ENCODE data around the gene INHBC. TPM values are rescaled to one million over a fixed set of nuclear protein-coding genes. Genes with fewer than 3 reads are reported as not detected.
"Not testable (repeated sequence)": the region's sequence is repeated elsewhere in the genome, so short reads cannot be mapped to it uniquely, and the experiment has no call there.

The INHBC gene
- total RNA-seq, 1 donor from 2014 or later = not detected

- H3K27me3 Mint-ChIP-seq (ENCODE audit: unreplicated experiment) = no peaks in the 10 kb centered on the region
- no peaks in the 10 kb centered on the region for H3K9me3 Mint-ChIP-seq (ENCODE audit: unreplicated experiment)
- H3K36me3 Mint-ChIP-seq (ENCODE audit: unreplicated experiment) = no peaks in the 10 kb centered on the region
- TF ChIP-seq CTCF (IDR thresholded peaks at IDR 0.05) = no peak
- DNase-seq (ENCODE audit: extremely low spot score, unreplicated experiment) = no peak
- H3K27ac Mint-ChIP-seq (ENCODE audit: unreplicated experiment) = no peak overlapping the region
- H3K4me1 Mint-ChIP-seq (ENCODE audit: unreplicated experiment) = peaks cover 19% of the 10 kb centered on the region
- H3K4me3 Mint-ChIP-seq (ENCODE audit: unreplicated experiment) = no peak overlapping the region
These were observed 1.2 kb upstream of the INHBC start for GRCh38 chr12:57433370-57433769.

GRCh38 chr12:57435293-57435692, 709 bp downstream of the INHBC start:
- DNase-seq (ENCODE audit: extremely low spot score, unreplicated experiment) = no peak
- no peaks in the 10 kb centered on the region for H3K36me3 Mint-ChIP-seq (ENCODE audit: unreplicated experiment)
- H3K27me3 Mint-ChIP-seq (ENCODE audit: unreplicated experiment) = no peaks in the 10 kb centered on the region
- no peak overlapping the region for H3K27ac Mint-ChIP-seq (ENCODE audit: unreplicated experiment)
- peaks cover 15% of the 10 kb centered on the region for H3K4me1 Mint-ChIP-seq (ENCODE audit: unreplicated experiment)
- H3K9me3 Mint-ChIP-seq (ENCODE audit: unreplicated experiment) = no peaks in the 10 kb centered on the region
- H3K4me3 Mint-ChIP-seq (ENCODE audit: unreplicated experiment) = no peak overlapping the region
- TF ChIP-seq CTCF (IDR thresholded peaks at IDR 0.05) = no peak

- no peaks in the 10 kb centered on the region for H3K27me3 Mint-ChIP-seq (ENCODE audit: unreplicated experiment)
- H3K4me3 Mint-ChIP-seq (ENCODE audit: unreplicated experiment) = no peak overlapping the region
- no peak for TF ChIP-seq CTCF (IDR thresholded peaks at IDR 0.05)
- no peak for DNase-seq (ENCODE audit: extremely low spot score, unreplicated experiment)
- no peak overlapping the region for H3K27ac Mint-ChIP-seq (ENCODE audit: unreplicated experiment)
- peaks cover 8% of the 10 kb centered on the region for H3K4me1 Mint-ChIP-seq (ENCODE audit: unreplicated experiment)
- no peaks in the 10 kb centered on the region for H3K9me3 Mint-ChIP-seq (ENCODE audit: unreplicated experiment)
- no peaks in the 10 kb centered on the region for H3K36me3 Mint-ChIP-seq (ENCODE audit: unreplicated experiment)
These were observed 3.8 kb downstream of the INHBC start for GRCh38 chr12:57438400-57438799.

GRCh38 chr12:57439762-57440266, 5.2 kb downstream of the INHBC start:
- Mint-ChIP-seq H3K27me3 (ENCODE audit: unreplicated experiment) (no peaks in the 10 kb centered on the region), H3K27ac (ENCODE audit: unreplicated experiment) (peak overlapping the region; percentile 46), H3K4me1 (ENCODE audit: unreplicated experiment) (peaks cover 8% of the 10 kb centered on the region), H3K9me3 (ENCODE audit: unreplicated experiment) (no peaks in the 10 kb centered on the region), H3K4me3 (ENCODE audit: unreplicated experiment) (no peak overlapping the region), H3K36me3 (ENCODE audit: unreplicated experiment) (no peaks in the 10 kb centered on the region)
- no peak for DNase-seq (ENCODE audit: extremely low spot score, unreplicated experiment)
- no peak for TF ChIP-seq CTCF (IDR thresholded peaks at IDR 0.05)

- H3K27ac Mint-ChIP-seq (ENCODE audit: unreplicated experiment) = not testable (repeated sequence)
These were observed 6.8 kb downstream of the INHBC start for GRCh38 chr12:57441393-57441792.

More at GRCh38 chr12:57441393-57441792, 6.8 kb downstream of the INHBC start:
- H3K36me3 Mint-ChIP-seq (ENCODE audit: unreplicated experiment); H3K4me3 Mint-ChIP-seq (ENCODE audit: unreplicated experiment); H3K9me3 Mint-ChIP-seq (ENCODE audit: unreplicated experiment); DNase-seq (ENCODE audit: extremely low spot score, unreplicated experiment); H3K27me3 Mint-ChIP-seq (ENCODE audit: unreplicated experiment); H3K4me1 Mint-ChIP-seq (ENCODE audit: unreplicated experiment): not testable (repeated sequence)
